HEK293T (cell line): ENCODE results near the gene ATAT1.

Experiments
- CTCF ChIA-PET: fragments of 350-600 bp; formaldehyde crosslinking; extraction: SDS; loops from one replicate; lab custom pipeline; 2021; ENCODE audit warnings: antibody characterized with exemption, inconsistent platforms; lab: Yijun Ruan, JAX
- POLR2A ChIA-PET: fragments of 350-600 bp; formaldehyde crosslinking; extraction: SDS; loops from one replicate; lab custom pipeline; 2020; ENCODE audit warnings: antibody characterized with exemption, inconsistent platforms; lab: Yijun Ruan, JAX
- DNase-seq: peaks from one replicate; pipeline ENCODE4 v3.0.0; 2012; ENCODE audit warnings: mixed read lengths; ENCODE audit errors: extremely low spot score
- ARNT ChIP-seq: fragments of 450-650 bp; IDR thresholded peaks from 2 replicates; pipeline ENCODE4 v1.6.1; 2017; ENCODE audit warnings: mild to moderate bottlenecking
- BHLHE40 ChIP-seq: fragments of 450-650 bp; IDR thresholded peaks from 2 replicates; pipeline ENCODE4 v1.6.1; 2016; ENCODE audit warnings: mild to moderate bottlenecking, moderate library complexity, borderline replicate concordance
- CTBP1 ChIP-seq: fragments of 450-650 bp; IDR thresholded peaks from 2 replicates; pipeline ENCODE4 v1.6.1; 2016; ENCODE audit warnings: borderline replicate concordance
- ELF4 ChIP-seq: fragments of 450-650 bp; IDR thresholded peaks from 2 replicates; pipeline ENCODE4 v1.6.1; 2017; ENCODE audit warnings: antibody characterized with exemption
- FOXA1 ChIP-seq: fragments of 450-650 bp; IDR thresholded peaks from 2 replicates; pipeline ENCODE4 v1.6.1; 2016; ENCODE audit warnings: mild to moderate bottlenecking
- FOXK2 ChIP-seq: fragments of 450-650 bp; IDR thresholded peaks from 2 replicates; pipeline ENCODE4 v1.6.1; 2016; ENCODE audit warnings: mild to moderate bottlenecking
- FOXM1 ChIP-seq: fragments of 450-650 bp; IDR thresholded peaks from 2 replicates; pipeline ENCODE4 v1.6.1; 2017; ENCODE audit warnings: mild to moderate bottlenecking, borderline replicate concordance
- HDGF ChIP-seq: fragments of 450-650 bp; IDR thresholded peaks from 2 replicates; pipeline ENCODE4 v1.6.1; 2017; ENCODE audit warnings: antibody characterized with exemption, borderline replicate concordance
- L3MBTL2 ChIP-seq: fragments of 450-650 bp; conservative IDR thresholded peaks from 2 replicates; pipeline ENCODE4 v1.6.1; 2016; ENCODE audit warnings: mild to moderate bottlenecking
- LEF1 ChIP-seq: fragments of 450-650 bp; IDR thresholded peaks from 2 replicates; pipeline ENCODE4 v1.6.1; 2017; ENCODE audit warnings: mild to moderate bottlenecking, borderline replicate concordance
- NFRKB ChIP-seq: fragments of 450-650 bp; IDR thresholded peaks from 2 replicates; pipeline ENCODE4 v1.6.1; 2016; ENCODE audit warnings: mild to moderate bottlenecking, moderate library complexity
- PKNOX1 ChIP-seq: fragments of 450-650 bp; IDR thresholded peaks from 2 replicates; pipeline ENCODE4 v1.6.1; 2016
- SP1 ChIP-seq: fragments of 450-650 bp; IDR thresholded peaks from 2 replicates; pipeline ENCODE4 v1.6.1; 2017
- SUZ12 ChIP-seq: fragments of 450-650 bp; IDR thresholded peaks from 2 replicates; pipeline ENCODE4 v1.6.1; 2016; ENCODE audit warnings: mild to moderate bottlenecking
- TARDBP ChIP-seq: fragments of 450-650 bp; IDR thresholded peaks from 2 replicates; pipeline ENCODE4 v1.6.1; 2016
- ZNF384 ChIP-seq: fragments of 450-650 bp; IDR thresholded peaks from 2 replicates; pipeline ENCODE4 v1.6.1; 2016

The ATAT1 gene

GRCh38 chr6:30679765-30680535, 53.3 kb downstream of the ATAT1 start:
- ChIA-PET CTCF (interaction anchor here (0.8 to 5.5 kb wide), 9 partner anchors 8 to 391 kb away, joined by 3 to 88 read pairs (median 7); partner anchors contain the start of gene TUBB), POLR2A (interaction anchor here (1.2 to 2.7 kb wide), 6 partner anchors 8 to 51 kb away, joined by 4 to 25 read pairs (median 7); partner anchors contain the start of genes MDC1 and TUBB)
- no peak for DNase-seq
- TF ChIP-seq SUZ12 (no peak), BHLHE40 (no peak), L3MBTL2 (no peak)

GRCh38 chr6:30681766-30682142, 55.1 kb downstream of the ATAT1 start:
- TF ChIP-seq HDGF (no peak), PKNOX1 (no peak), FOXK2 (no peak), CTBP1 (no peak), SP1 (no peak), FOXM1 (no peak), LEF1 (no peak), ELF4 (no peak), FOXA1 (no peak), ZNF384 (no peak), L3MBTL2 (no peak), SUZ12 (no peak), BHLHE40 (no peak)
- CTCF ChIA-PET: interaction anchor here (0.7 to 5.5 kb wide), 5 partner anchors 9 to 405 kb away, joined by 3 to 88 read pairs (median 5); partner anchors contain the start of genes DHX16 and TUBB
- no peak for DNase-seq
- POLR2A ChIA-PET: interaction anchor here (0.6 to 1.7 kb wide), 7 partner anchors 9 to 49 kb away, joined by 3 to 15 read pairs (median 5); partner anchors contain the start of genes DHX16, MDC1, NRM and TUBB

- TF ChIP-seq SP1 (no peak), LEF1 (no peak), ZNF384 (no peak), PKNOX1 (no peak), BHLHE40 (no peak), FOXA1 (no peak), TARDBP (no peak), NFRKB (no peak), CTBP1 (no peak), FOXK2 (no peak), SUZ12 (no peak), L3MBTL2 (no peak), FOXM1 (no peak), HDGF (no peak), ARNT (no peak), ELF4 (no peak)
- no peak for DNase-seq
- ChIA-PET CTCF (interaction anchor here (0.6 to 5.5 kb wide), 4 partner anchors 39 to 405 kb away, joined by 4 to 88 read pairs (median 19); partner anchors contain the start of gene TUBB), POLR2A (interaction anchor here (1.0 to 1.7 kb wide), 8 partner anchors 9 to 48 kb away, joined by 3 to 15 read pairs (median 4); partner anchors contain the start of genes DHX16, MDC1, NRM and TUBB)
These were observed 55.8 kb downstream of the ATAT1 start for GRCh38 chr6:30682143-30683117.

GRCh38 chr6:30683183-30683979, 56.7 kb downstream of the ATAT1 start:
- no peak for DNase-seq
- POLR2A ChIA-PET: interaction anchor here (1.1 to 1.2 kb wide), 3 partner anchors 34 to 43 kb away, joined by 3 to 6 read pairs (median 3); partner anchors contain the start of gene MDC1
- CTCF ChIA-PET: interaction anchor here (5.5 kb wide), 1 partner anchor 47 kb away, joined by 88 read pairs; no protein-coding TSS in a partner anchor

GRCh38 chr6:30683980-30684338, 57.3 kb downstream of the ATAT1 start:
- POLR2A ChIA-PET: interaction anchor here (1.1 to 1.2 kb wide), 2 partner anchors 33 to 39 kb away, joined by 3 to 6 read pairs; partner anchors contain the start of gene MDC1
- no peak for TF ChIP-seq HDGF
- no peak for TF ChIP-seq SUZ12
- no peak for TF ChIP-seq NFRKB
- no peak for TF ChIP-seq BHLHE40
- no peak for TF ChIP-seq TARDBP
- no peak for TF ChIP-seq PKNOX1
- no peak for TF ChIP-seq ARNT
- no peak for TF ChIP-seq FOXM1
- no peak for TF ChIP-seq CTBP1
- TF ChIP-seq SP1: no peak
- no peak for TF ChIP-seq ZNF384
- TF ChIP-seq FOXK2: no peak
- no peak for TF ChIP-seq ELF4
- no peak for TF ChIP-seq L3MBTL2
- TF ChIP-seq LEF1: no peak
- no peak for TF ChIP-seq FOXA1
- CTCF ChIA-PET: no interaction called here

More at GRCh38 chr6:30683183-30683979, 56.7 kb downstream of the ATAT1 start:
- TF ChIP-seq FOXM1: no peak
- no peak for TF ChIP-seq ARNT
- TF ChIP-seq HDGF: no peak
- no peak for TF ChIP-seq BHLHE40
- TF ChIP-seq L3MBTL2: no peak
- no peak for TF ChIP-seq ELF4
- no peak for TF ChIP-seq SP1

More at GRCh38 chr6:30683980-30684338, 57.3 kb downstream of the ATAT1 start:
- no peak for DNase-seq
